Panc1 (cell line): Measurements from ENCODE around the gene IGF2BP1. TPM values are rescaled to one million over a fixed set of nuclear protein-coding genes. Genes with fewer than 3 reads are reported as not detected.

ENCODE experiments used
- ATAC-seq: fragments of 200-7000 bp; cut with Tn5 transposase; 2 replicates; pipeline ENCODE4 v1.9.1; 2020; ENCODE audit warnings: mild to moderate bottlenecking, moderate library complexity
- BruUV-seq: library from RNA; stranded (reverse); fragments of 400-500 nt; replicated peaks from 2 replicates; lab custom pipeline; 2021; lab: Mats Ljungman, UMichigan
- CTCF ChIA-PET: fragments of 300-600 bp; sonication (Branson Sonifier 250); formaldehyde crosslinking; loops from one replicate; lab custom pipeline; 2022; ENCODE audit warnings: antibody characterized with exemption; lab: Charles Lee
- POLR2A ChIA-PET: fragments of 300-600 bp; sonication (Branson Sonifier 250); formaldehyde crosslinking; loops from one replicate; lab custom pipeline; 2022; ENCODE audit warnings: antibody characterized with exemption; lab: Charles Lee
- DNase-seq: peaks from one replicate; pipeline ENCODE4 v3.0.0-alpha.2; 2010; ENCODE audit warnings: low read depth, low spot score
- H3K27ac ChIP-seq: 2 replicates; pipeline ENCODE4 v1.5.1; 2011; ENCODE audit warnings: mild to moderate bottlenecking, low read length, inconsistent platforms
- H3K27me3 ChIP-seq: fragments of 200-500 bp; sonication (Bioruptor generic); 2 replicates; pipeline ENCODE4 v1.6.0; 2014; ENCODE audit warnings: low read length, inconsistent platforms; ENCODE audit not compliant: control insufficient read depth, insufficient read depth
- H3K36me3 ChIP-seq: fragments of 200-500 bp; sonication (Bioruptor generic); 2 replicates; pipeline ENCODE4 v1.5.1; 2014; ENCODE audit warnings: inconsistent platforms, mild to moderate bottlenecking, low read length, moderate library complexity; ENCODE audit not compliant: control insufficient read depth, insufficient read depth
- H3K4me1 ChIP-seq: 2 replicates; pipeline ENCODE4 v1.5.1; 2011; ENCODE audit warnings: inconsistent platforms, mild to moderate bottlenecking, low read length, moderate library complexity; ENCODE audit not compliant: control insufficient read depth, insufficient read depth
- H3K4me3 ChIP-seq, 2 experiments: 2 replicates each; pipeline ENCODE4 v1.5.1; 2011 to 2012; ENCODE audit warnings: low read depth in 2 of 2, low read length in 2 of 2, mild to moderate bottlenecking in 2 of 2, inconsistent platforms in 1 of 2, moderate library complexity in 1 of 2
- H3K9me3 ChIP-seq: fragments of 200-500 bp; sonication (Bioruptor generic); 2 replicates; pipeline ENCODE4 v1.5.1; 2014; ENCODE audit warnings: low read depth, mild to moderate bottlenecking, inconsistent platforms, low read length, moderate library complexity; ENCODE audit not compliant: control insufficient read depth, insufficient read depth
- POLR2AphosphoS5 ChIP-seq: IDR thresholded peaks from 2 replicates; pipeline ENCODE4 v1.6.1; 2012; ENCODE audit warnings: mild to moderate bottlenecking, low read depth, low read length, moderate library complexity
- SIN3A ChIP-seq: IDR thresholded peaks from 2 replicates; pipeline ENCODE4 v1.6.1; 2012; ENCODE audit warnings: low read depth, mild to moderate bottlenecking, low read length, moderate library complexity, borderline replicate concordance; ENCODE audit not compliant: insufficient read depth
- TCF7L2 ChIP-seq: IDR thresholded peaks from 2 replicates; pipeline ENCODE4 v1.6.1; 2011; ENCODE audit warnings: mild to moderate bottlenecking, low read depth, low read length, inconsistent platforms
- in situ Hi-C: cut with HindIII; loops from 2 replicates; pipeline ENCODE4 v1.10.0; 2016; ENCODE audit warnings: low sequenced_read_pairs, low pct_unique_long_range_greater_than_20kb
- intact Hi-C: fragments of 100-400 bp; cut with micrococcal nuclease; formaldehyde crosslinking; loops from one replicate; pipeline ENCODE4 v1.10.0; 2022; ENCODE audit not compliant: unreplicated experiment
- total RNA-seq: library from RNA; stranded (reverse); gene quantifications from one replicate; pipeline ENCODE4 v1.2.1, GENCODE V29; 2021; ENCODE audit not compliant: unreplicated experiment
- TF ChIP-seq, protein P1 (sequence below): fragments of 450-650 bp; IDR thresholded peaks from 2 replicates; pipeline ENCODE4 v1.5.1; 2017; ENCODE audit warnings: mild to moderate bottlenecking
- TF ChIP-seq, protein P2 (sequence below), 2 experiments: IDR thresholded peaks; 2 replicates each; pipeline ENCODE4 v1.6.1; 2011 to 2012; ENCODE audit warnings: low read depth in 2 of 2, control low read depth in 1 of 2, low read length in 1 of 2, mild to moderate bottlenecking in 1 of 2, moderate library complexity in 1 of 2; ENCODE audit not compliant: insufficient read depth in 1 of 2

Gene IGF2BP1
- total RNA-seq, 1 experiment from 2014 or later = 109 TPM

DNA sequence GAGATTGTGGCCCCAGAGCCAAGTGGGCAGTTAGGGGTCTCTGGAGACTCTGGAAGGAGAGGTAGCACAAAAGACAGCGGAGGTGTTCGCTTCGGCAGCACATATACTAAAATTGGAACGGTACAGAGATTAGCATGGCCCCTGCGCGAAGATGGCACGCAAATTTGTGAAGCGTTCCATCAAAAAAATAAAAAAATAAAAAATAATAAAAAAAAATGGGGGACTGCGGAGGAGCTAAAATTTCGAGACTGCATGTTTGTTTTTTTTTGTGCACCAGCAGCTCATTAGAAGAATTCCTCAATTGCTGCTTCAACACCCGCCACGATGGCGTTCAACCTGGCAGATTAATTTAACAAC is 39.1 kb downstream of the IGF2BP1 start:
- intact Hi-C loops (loop anchor here (10.0 kb wide), 1 partner anchor 231 kb away; no protein-coding TSS in a partner anchor), in situ Hi-C loops (no loop called here)
- no peaks in the 10 kb centered on the region for H3K9me3 ChIP-seq
- ChIA-PET POLR2A (no interaction called here), CTCF (interaction anchor here (0.6 to 1.3 kb wide), 10 partner anchors 9 to 358 kb away, joined by 3 to 6 read pairs (median 3); no protein-coding TSS in a partner anchor)
- H3K4me1 ChIP-seq = no peaks in the 10 kb centered on the region
- no peaks in the 10 kb centered on the region for H3K27me3 ChIP-seq
- no peak overlapping the region for H3K4me3 ChIP-seq
- ATAC-seq = no peak
- TF ChIP-seq, protein P1, sequence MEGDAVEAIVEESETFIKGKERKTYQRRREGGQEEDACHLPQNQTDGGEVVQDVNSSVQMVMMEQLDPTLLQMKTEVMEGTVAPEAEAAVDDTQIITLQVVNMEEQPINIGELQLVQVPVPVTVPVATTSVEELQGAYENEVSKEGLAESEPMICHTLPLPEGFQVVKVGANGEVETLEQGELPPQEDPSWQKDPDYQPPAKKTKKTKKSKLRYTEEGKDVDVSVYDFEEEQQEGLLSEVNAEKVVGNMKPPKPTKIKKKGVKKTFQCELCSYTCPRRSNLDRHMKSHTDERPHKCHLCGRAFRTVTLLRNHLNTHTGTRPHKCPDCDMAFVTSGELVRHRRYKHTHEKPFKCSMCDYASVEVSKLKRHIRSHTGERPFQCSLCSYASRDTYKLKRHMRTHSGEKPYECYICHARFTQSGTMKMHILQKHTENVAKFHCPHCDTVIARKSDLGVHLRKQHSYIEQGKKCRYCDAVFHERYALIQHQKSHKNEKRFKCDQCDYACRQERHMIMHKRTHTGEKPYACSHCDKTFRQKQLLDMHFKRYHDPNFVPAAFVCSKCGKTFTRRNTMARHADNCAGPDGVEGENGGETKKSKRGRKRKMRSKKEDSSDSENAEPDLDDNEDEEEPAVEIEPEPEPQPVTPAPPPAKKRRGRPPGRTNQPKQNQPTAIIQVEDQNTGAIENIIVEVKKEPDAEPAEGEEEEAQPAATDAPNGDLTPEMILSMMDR = no peak; the same call in 1 of the 2 replicates
- TF ChIP-seq SIN3A = no peak
- TF ChIP-seq TCF7L2 = no peak
- TF ChIP-seq POLR2AphosphoS5 = no peak
- TF ChIP-seq, protein P2, sequence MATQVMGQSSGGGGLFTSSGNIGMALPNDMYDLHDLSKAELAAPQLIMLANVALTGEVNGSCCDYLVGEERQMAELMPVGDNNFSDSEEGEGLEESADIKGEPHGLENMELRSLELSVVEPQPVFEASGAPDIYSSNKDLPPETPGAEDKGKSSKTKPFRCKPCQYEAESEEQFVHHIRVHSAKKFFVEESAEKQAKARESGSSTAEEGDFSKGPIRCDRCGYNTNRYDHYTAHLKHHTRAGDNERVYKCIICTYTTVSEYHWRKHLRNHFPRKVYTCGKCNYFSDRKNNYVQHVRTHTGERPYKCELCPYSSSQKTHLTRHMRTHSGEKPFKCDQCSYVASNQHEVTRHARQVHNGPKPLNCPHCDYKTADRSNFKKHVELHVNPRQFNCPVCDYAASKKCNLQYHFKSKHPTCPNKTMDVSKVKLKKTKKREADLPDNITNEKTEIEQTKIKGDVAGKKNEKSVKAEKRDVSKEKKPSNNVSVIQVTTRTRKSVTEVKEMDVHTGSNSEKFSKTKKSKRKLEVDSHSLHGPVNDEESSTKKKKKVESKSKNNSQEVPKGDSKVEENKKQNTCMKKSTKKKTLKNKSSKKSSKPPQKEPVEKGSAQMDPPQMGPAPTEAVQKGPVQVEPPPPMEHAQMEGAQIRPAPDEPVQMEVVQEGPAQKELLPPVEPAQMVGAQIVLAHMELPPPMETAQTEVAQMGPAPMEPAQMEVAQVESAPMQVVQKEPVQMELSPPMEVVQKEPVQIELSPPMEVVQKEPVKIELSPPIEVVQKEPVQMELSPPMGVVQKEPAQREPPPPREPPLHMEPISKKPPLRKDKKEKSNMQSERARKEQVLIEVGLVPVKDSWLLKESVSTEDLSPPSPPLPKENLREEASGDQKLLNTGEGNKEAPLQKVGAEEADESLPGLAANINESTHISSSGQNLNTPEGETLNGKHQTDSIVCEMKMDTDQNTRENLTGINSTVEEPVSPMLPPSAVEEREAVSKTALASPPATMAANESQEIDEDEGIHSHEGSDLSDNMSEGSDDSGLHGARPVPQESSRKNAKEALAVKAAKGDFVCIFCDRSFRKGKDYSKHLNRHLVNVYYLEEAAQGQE (IDR thresholded peaks at IDR 0.05; ENCODE audit: insufficient read depth in 1 of 2, low read depth in 2 of 2, low read length in 1 of 2) = no peak
- H3K36me3 ChIP-seq = peaks cover 4% of the 10 kb centered on the region; the same call in 1 of the 2 replicates
- no TSS peak for BruUV-seq
- no peak for DNase-seq
- H3K27ac ChIP-seq = no peak overlapping the region

DNA sequence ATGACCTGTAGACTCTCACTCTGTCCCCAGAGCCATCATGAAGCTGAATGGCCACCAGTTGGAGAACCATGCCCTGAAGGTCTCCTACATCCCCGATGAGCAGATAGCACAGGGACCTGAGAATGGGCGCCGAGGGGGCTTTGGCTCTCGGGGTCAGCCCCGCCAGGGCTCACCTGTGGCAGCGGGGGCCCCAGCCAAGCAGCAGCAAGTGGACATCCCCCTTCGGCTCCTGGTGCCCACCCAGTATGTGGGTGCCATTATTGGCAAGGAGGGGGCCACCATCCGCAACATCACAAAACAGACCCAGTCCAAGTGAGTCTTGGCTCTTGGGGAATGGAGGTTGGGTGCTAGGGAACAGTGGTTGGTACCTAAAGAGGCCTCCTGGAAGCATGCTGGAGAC is 41.0 kb downstream of the IGF2BP1 start:
- CTCF ChIA-PET = interaction anchor here (0.6 to 0.7 kb wide), 2 partner anchors 27 to 38 kb away, joined by 3 to 5 read pairs; no protein-coding TSS in a partner anchor
- ATAC-seq (no peak), DNase-seq (no peak)
- no TSS peak for BruUV-seq
- intact Hi-C loops (loop anchor here (10.0 kb wide), 1 partner anchor 233 kb away; no protein-coding TSS in a partner anchor), in situ Hi-C loops (no loop called here)
- no peak overlapping the region for H3K27ac ChIP-seq
- peaks cover 5% of the 10 kb centered on the region; the same call in 1 of the 2 replicates for H3K36me3 ChIP-seq
- no peaks in the 10 kb centered on the region for H3K9me3 ChIP-seq
- no peaks in the 10 kb centered on the region for H3K4me1 ChIP-seq
- H3K27me3 ChIP-seq = no peaks in the 10 kb centered on the region
- H3K4me3 ChIP-seq = no peak overlapping the region
- POLR2A ChIA-PET = no interaction called here
- TF ChIP-seq, protein P2 (IDR thresholded peaks at IDR 0.05; ENCODE audit: insufficient read depth in 1 of 2, low read depth in 2 of 2, low read length in 1 of 2) = no peak
- TF ChIP-seq SIN3A = no peak
- TF ChIP-seq, protein P1 = no peak
- TF ChIP-seq POLR2AphosphoS5 = no peak
- no peak for TF ChIP-seq TCF7L2
